MM.1S (cell line): ENCODE measurements around the gene HSDL2.

Source experiments
- CTCF ChIP-seq: fragments of 300-600 bp; sonication (generic); IDR thresholded peaks from 2 replicates; pipeline ENCODE4 v1.5.1; 2016; ENCODE audit warnings: antibody characterized with exemption, low read length, mixed read lengths
- EZH2 ChIP-seq: fragments of 300-600 bp; sonication (generic); optimal IDR thresholded peaks from 2 replicates; pipeline ENCODE3; 2017; ENCODE audit warnings: low read depth, mild to moderate bottlenecking, antibody characterized with exemption, low read length, mixed read lengths

DNA sequence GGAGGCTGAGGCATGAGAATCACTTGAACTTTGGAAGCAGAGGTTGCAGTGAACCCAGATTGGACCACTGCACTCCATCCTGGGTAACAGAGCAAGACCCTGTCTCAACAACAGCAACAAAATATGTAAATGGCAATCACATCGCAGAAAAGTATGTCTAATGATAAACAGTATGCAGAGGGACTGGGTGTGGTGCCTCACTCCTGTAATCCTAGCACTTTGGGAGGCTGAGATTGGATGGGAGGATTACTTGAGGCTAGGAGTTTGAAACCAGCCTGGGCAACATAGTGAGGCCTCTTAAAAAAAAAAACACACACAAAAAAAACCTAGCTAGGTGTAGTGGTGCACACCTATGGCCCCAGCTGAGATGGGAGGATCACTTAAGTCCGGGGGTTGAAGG lies 40.3 kb downstream of the HSDL2 start:
- TF ChIP-seq EZH2 = no peak
- no peak for TF ChIP-seq CTCF
